GM10248 (cell line): ENCODE measurements around the gene THOP1.

ENCODE experiments used
- CTCF ChIA-PET: fragments of 300-600 bp; sonication (Branson Sonifier 250); formaldehyde crosslinking; extraction: SDS; loops from one replicate; lab custom pipeline; 2021; ENCODE audit warnings: antibody characterized with exemption; lab: Yijun Ruan, JAX
- POLR2A ChIA-PET: fragments of 350-650 bp; sonication (Branson Sonifier 250); formaldehyde crosslinking; extraction: SDS; loops from one replicate; lab custom pipeline; 2020; ENCODE audit warnings: antibody characterized with exemption; lab: Yijun Ruan, JAX
- DNase-seq: peaks from one replicate; pipeline ENCODE4 v3.0.0; 2012; ENCODE audit errors: extremely low spot score
- CTCF ChIP-seq: IDR thresholded peaks from 2 replicates; pipeline ENCODE4 v1.5.1; 2012; ENCODE audit warnings: mild to moderate bottlenecking, low read depth; ENCODE audit errors: extremely low read depth, missing control alignments, control extremely low read depth

THOP1 gene

GRCh38 chr19:2805261-2805900 lies 20.1 kb downstream of the THOP1 start:
- no peak for TF ChIP-seq CTCF
- POLR2A ChIA-PET, result no interaction called here
- CTCF ChIA-PET, result interaction anchor here (1.4 to 2.5 kb wide), 2 partner anchors 16 to 157 kb away, joined by 3 to 9 read pairs; no protein-coding TSS in a partner anchor
- no peak for DNase-seq

- CTCF ChIA-PET, result no interaction called here
Measured at GRCh38 chr19:2805991-2806649, 20.8 kb downstream of the THOP1 start.

DNA sequence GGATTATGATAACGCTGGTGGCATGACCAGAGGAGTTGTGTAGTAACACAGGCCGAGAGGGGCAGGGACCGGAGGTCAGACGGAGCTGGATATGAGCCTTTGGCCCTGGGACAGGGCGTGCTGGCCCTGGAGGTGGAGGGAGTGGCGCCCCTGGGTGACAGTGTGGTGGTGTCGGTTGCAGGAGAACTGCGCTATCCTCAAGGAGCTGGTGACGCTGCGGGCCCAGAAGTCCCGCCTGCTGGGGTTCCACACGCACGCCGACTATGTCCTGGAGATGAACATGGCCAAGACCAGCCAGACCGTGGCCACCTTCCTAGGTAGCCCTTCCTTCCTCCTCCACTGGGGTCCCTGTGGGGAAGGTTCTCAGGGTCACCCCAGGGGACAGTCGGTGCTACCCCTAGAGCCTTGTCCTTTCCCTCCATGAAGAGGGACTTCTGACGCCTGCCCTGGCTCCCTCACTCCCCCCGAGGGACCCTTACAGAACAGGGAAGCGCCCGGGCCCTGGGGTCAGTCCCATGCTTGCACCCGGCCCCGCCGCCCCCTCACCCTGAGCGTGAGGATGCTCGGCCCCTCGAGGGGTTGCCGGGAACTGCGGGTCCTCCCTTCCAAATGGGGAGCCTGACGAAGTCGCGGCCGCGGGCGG lies 21.6 kb downstream of the THOP1 start:
- DNase-seq, result no peak
- TF ChIP-seq CTCF, result no peak
- CTCF ChIA-PET, result no interaction called here
- POLR2A ChIA-PET, result no interaction called here

More at GRCh38 chr19:2805991-2806649, 20.8 kb downstream of the THOP1 start:
- no peak for DNase-seq
- no peak for TF ChIP-seq CTCF
- POLR2A ChIA-PET, result no interaction called here

DNA sequence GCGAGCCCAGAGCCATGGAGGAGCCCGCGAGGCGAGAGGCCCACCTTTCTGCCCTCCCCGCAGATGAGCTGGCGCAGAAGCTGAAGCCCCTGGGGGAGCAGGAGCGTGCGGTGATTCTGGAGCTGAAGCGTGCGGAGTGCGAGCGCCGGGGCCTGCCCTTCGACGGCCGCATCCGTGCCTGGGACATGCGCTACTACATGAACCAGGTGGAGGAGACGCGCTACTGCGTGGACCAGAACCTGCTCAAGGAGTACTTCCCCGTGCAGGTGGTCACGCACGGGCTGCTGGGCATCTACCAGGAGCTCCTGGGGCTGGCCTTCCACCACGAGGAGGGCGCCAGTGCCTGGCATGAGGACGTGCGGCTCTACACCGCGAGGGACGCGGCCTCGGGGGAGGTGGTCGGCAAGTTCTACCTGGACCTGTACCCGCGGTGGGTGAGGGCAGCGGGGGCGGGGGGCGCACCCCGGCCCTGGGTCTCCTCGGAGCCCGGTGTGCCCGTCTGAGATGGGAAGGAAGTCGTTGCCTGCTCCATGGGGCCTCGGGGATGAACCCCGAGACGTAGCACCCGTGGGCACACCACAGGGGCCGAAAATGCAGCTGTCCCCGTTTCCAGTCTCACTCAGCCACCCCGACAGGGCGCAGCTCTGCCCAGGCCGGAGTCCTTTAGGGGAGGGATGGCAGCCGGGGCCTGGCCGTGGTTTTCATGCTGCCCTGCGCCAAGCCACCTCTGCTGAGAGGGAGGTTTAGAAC lies 22.3 kb downstream of the THOP1 start:
- no peak for TF ChIP-seq CTCF
- CTCF ChIA-PET, result no interaction called here
- POLR2A ChIA-PET, result no interaction called here

GRCh38 chr19:2808129-2808941 lies 23.0 kb downstream of the THOP1 start:
- ChIA-PET CTCF (no interaction called here), POLR2A (no interaction called here)
- TF ChIP-seq CTCF, result no peak
- DNase-seq, result no peak

More for the DNA sequence above, 22.3 kb downstream of the THOP1 start:
- no peak for DNase-seq
